ENCODE measurements around the gene FSTL4.

The FSTL4 gene

GRCh38 chr5:133612249-133612860 is at the start of gene FSTL4:
Gene FSTL4, minus strand, starts transcription at chr5:133612541.
- no peak for DNase-seq (ENCODE audit: low read depth)

DNA sequence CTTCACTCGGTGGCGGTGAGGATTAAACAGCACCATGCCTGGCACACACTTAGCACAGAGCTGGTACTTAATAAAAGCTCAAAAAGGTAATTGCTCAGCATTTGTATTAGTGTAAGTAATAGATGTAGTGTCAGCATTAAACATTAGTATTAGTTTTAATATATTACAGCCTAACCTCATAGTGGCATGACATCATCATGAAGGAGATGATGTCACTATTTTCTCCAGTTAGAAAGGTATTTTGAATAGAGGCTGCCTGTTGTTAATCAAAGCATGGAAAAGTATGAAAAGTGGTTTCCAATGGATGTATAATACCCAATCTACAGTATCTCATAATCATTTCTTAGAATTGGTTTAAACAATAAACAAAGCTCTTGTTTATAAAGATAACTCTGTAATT is 49.0 kb upstream of the FSTL4 start:
- TF ChIP-seq CTCF (IDR thresholded peaks at IDR 0.05; ENCODE audit: low read length, missing control alignments), result no peak
- no peak for DNase-seq (ENCODE audit: low read depth)
- H3K4me3 ChIP-seq (replicated peaks; ENCODE audit: low read depth, low read length), result no peak overlapping the region

More at GRCh38 chr5:133612249-133612860, at the start of gene FSTL4:
- H3K4me3 ChIP-seq (replicated peaks; ENCODE audit: low read depth, low read length), result no peak within 1 kb of the TSS
- no peak for TF ChIP-seq CTCF (IDR thresholded peaks at IDR 0.05; ENCODE audit: low read length, missing control alignments)

GRCh38 chr5:133658327-133658726 is 46.0 kb upstream of the FSTL4 start:
- H3K4me3 ChIP-seq (replicated peaks; ENCODE audit: low read depth, low read length), result no peak overlapping the region
- no peak for TF ChIP-seq CTCF (IDR thresholded peaks at IDR 0.05; ENCODE audit: low read length, missing control alignments)
- no peak for DNase-seq (ENCODE audit: low read depth)

- no peak overlapping the region for H3K4me3 ChIP-seq (replicated peaks; ENCODE audit: low read depth, low read length)
- TF ChIP-seq CTCF (IDR thresholded peaks at IDR 0.05; ENCODE audit: low read length, missing control alignments), result no peak
- no peak for DNase-seq (ENCODE audit: low read depth)
Observed at GRCh38 chr5:133657036-133657435, 44.7 kb upstream of the FSTL4 start.

DNA sequence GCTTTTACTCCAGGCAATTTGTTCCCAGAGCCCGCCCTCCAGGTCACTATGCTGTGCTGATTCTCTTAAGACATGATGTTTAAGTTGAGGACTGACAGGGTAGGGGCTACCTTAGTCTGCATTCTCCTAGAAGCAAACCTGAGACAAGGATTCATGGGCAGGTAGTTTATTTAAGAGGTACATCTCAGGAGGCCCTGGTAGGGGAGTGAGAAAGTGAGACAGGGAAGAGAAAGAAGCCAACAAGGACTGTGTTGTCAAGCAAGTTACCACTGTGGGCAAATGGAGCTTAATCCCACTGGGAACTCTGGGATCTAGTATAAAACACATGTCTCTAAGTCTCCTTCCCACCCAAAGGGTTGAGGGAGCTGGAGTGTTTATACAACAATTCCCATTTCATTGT is 43.6 kb upstream of the FSTL4 start:
- H3K4me3 ChIP-seq (replicated peaks; ENCODE audit: low read depth, low read length), result no peak overlapping the region
- DNase-seq (ENCODE audit: low read depth), result no peak
- TF ChIP-seq CTCF (IDR thresholded peaks at IDR 0.05; ENCODE audit: low read length, missing control alignments), result no peak

DNA sequence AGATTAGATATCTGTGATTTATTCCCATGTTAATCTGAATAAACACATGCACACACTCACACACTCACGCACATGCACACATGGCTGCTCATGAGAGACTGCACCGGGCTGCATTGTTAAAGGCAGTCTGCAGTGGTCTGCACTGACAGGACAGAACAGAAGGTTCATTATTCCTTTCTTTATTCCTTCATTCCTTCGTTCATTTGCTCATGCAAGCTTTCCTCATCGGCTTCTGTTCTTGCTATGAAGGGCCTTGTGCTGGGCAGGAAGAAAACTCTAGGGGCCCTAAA is 41.4 kb upstream of the FSTL4 start:
- TF ChIP-seq CTCF (IDR thresholded peaks at IDR 0.05; ENCODE audit: low read length, missing control alignments), result no peak
- no peak for DNase-seq (ENCODE audit: low read depth)
- no peak overlapping the region for H3K4me3 ChIP-seq (replicated peaks; ENCODE audit: low read depth, low read length)

- no peak for DNase-seq (ENCODE audit: low read depth)
- no peak for TF ChIP-seq CTCF (IDR thresholded peaks at IDR 0.05; ENCODE audit: low read length, missing control alignments)
- H3K4me3 ChIP-seq (replicated peaks; ENCODE audit: low read depth, low read length), result no peak overlapping the region
Observed at GRCh38 chr5:133652951-133653759, 40.8 kb upstream of the FSTL4 start.
